Endothelial cell of umbilical vein (primary cell): ENCODE data around the gene EDEM1. TPM values are rescaled to one million over a fixed set of nuclear protein-coding genes. Genes with fewer than 3 reads are reported as not detected.

ENCODE experiments used
- BruUV-seq: library from RNA; stranded (reverse); fragments of 400-500 nt; replicated peaks from 2 replicates; lab custom pipeline; 2021; lab: Mats Ljungman, UMichigan
- CTCF ChIA-PET: fragments of 300-600, 350-600 bp; sonication (Branson Sonifier 250); formaldehyde crosslinking; loops from one replicate; lab custom pipeline; 2021; ENCODE audit warnings: antibody characterized with exemption, inconsistent platforms; lab: Charles Lee
- POLR2A ChIA-PET: fragments of 300-600, 350-600 bp; sonication (Branson Sonifier 250); formaldehyde crosslinking; loops from one replicate; lab custom pipeline; 2021; ENCODE audit warnings: antibody characterized with exemption, inconsistent platforms; lab: Charles Lee
- DNase-seq: peaks from one replicate; pipeline ENCODE4 v3.0.0-alpha.2; 2011; ENCODE audit warnings: low read depth, low spot score
- FAIRE-seq: peaks from 2 replicates; lab custom pipeline; 2011; peaks lifted over from hg19 to GRCh38; lab: Jason Lieb, UNC
- H2AFZ ChIP-seq: 2 replicates; pipeline ENCODE4 v1.6.0; 2012; ENCODE audit warnings: low read depth, low read length, control low read depth, inconsistent platforms
- H3K27ac ChIP-seq: 2 replicates; pipeline ENCODE4 v1.5.1; 2011; ENCODE audit warnings: low read depth, mild to moderate bottlenecking, control low read depth, low read length, moderate library complexity; ENCODE audit not compliant: insufficient read depth
- H3K27me3 ChIP-seq, 2 experiments: 2 replicates each; pipeline versions ENCODE4 v1.6.0 to v1.6.1; 2011; ENCODE audit warnings: low read length in 2 of 2, mixed read lengths in 1 of 2; ENCODE audit not compliant: control insufficient read depth in 2 of 2, insufficient read depth in 2 of 2
- H3K36me3 ChIP-seq, 2 experiments: 2 replicates in 1 of 2; 3 replicates in 1 of 2; pipeline ENCODE4 v1.5.1; 2011; ENCODE audit warnings: low read length in 2 of 2, mild to moderate bottlenecking in 1 of 2, moderate library complexity in 1 of 2; ENCODE audit not compliant: control insufficient read depth in 2 of 2, insufficient read depth in 2 of 2; ENCODE audit errors: extremely low read depth in 1 of 2
- H3K4me1 ChIP-seq: 3 replicates; pipeline ENCODE4 v1.5.1; 2011; ENCODE audit warnings: mild to moderate bottlenecking, low read length; ENCODE audit not compliant: control insufficient read depth, insufficient read depth; ENCODE audit errors: extremely low read depth
- H3K4me2 ChIP-seq: 2 replicates; pipeline ENCODE4 v1.6.1; 2011; ENCODE audit warnings: low read length, control low read depth, mixed read lengths; ENCODE audit not compliant: insufficient read depth
- H3K4me3 ChIP-seq, 3 experiments: fragments of 200-600 bp in 1 of 3; sonication (generic), shearing (Covaris generic) in 1 of 3; replicated peaks in 1 of 3; 2 replicates each; pipeline ENCODE4 v1.5.1; 2011 to 2016; ENCODE audit warnings: control low read depth in 3 of 3, low read length in 3 of 3, mild to moderate bottlenecking in 2 of 3, inconsistent platforms in 1 of 3, low read depth in 1 of 3, moderate library complexity in 1 of 3; ENCODE audit not compliant: insufficient read depth in 1 of 3
- H3K79me2 ChIP-seq: 2 replicates; pipeline ENCODE4 v1.6.0; 2012; ENCODE audit warnings: low read length, inconsistent platforms; ENCODE audit not compliant: control insufficient read depth, insufficient read depth
- H3K9ac ChIP-seq: replicated peaks from 2 replicates; pipeline ENCODE3; 2011; ENCODE audit warnings: low read length, control low read depth; ENCODE audit not compliant: insufficient read depth; ENCODE audit errors: extremely low read depth
- H3K9me1 ChIP-seq: replicated peaks from 3 replicates; pipeline ENCODE4 v1.6.0; 2011; ENCODE audit warnings: mild to moderate bottlenecking, low read length; ENCODE audit not compliant: control insufficient read depth, insufficient read depth; ENCODE audit errors: extremely low read depth
- H3K9me3 ChIP-seq: replicated peaks from 2 replicates; pipeline ENCODE4 v1.5.1; 2012; ENCODE audit warnings: low read length, inconsistent platforms; ENCODE audit not compliant: control insufficient read depth, insufficient read depth
- H4K20me1 ChIP-seq: replicated peaks from 2 replicates; pipeline ENCODE3; 2011; ENCODE audit warnings: mild to moderate bottlenecking, low read length; ENCODE audit not compliant: control insufficient read depth, insufficient read depth; ENCODE audit errors: extremely low read depth
- EZH2 ChIP-seq: IDR thresholded peaks from 2 replicates; pipeline ENCODE4 v1.6.1; 2012; ENCODE audit warnings: borderline replicate concordance, low read depth, mild to moderate bottlenecking, moderate library complexity, low read length, inconsistent platforms; ENCODE audit not compliant: severe bottlenecking
- FOS ChIP-seq: IDR thresholded peaks from 2 replicates; pipeline ENCODE4 v1.6.1; 2011; ENCODE audit warnings: mild to moderate bottlenecking, low read length, moderate library complexity, borderline replicate concordance; ENCODE audit not compliant: insufficient read depth
- GATA2 ChIP-seq: IDR thresholded peaks from 2 replicates; pipeline ENCODE4 v1.7.0; 2011; ENCODE audit warnings: low read depth, mild to moderate bottlenecking, moderate library complexity, mixed read lengths, low read length; ENCODE audit not compliant: insufficient read length, insufficient read depth
- JUN ChIP-seq: IDR thresholded peaks from 2 replicates; pipeline ENCODE4 v1.6.1; 2011; ENCODE audit warnings: borderline replicate concordance, low read depth; ENCODE audit not compliant: insufficient read length, insufficient read depth
- MYC ChIP-seq: IDR thresholded peaks from one replicate; pipeline ENCODE4 v1.6.1; 2011; ENCODE audit warnings: mild to moderate bottlenecking, low read depth, low read length
- POLR2A ChIP-seq: IDR thresholded peaks from 2 replicates; pipeline ENCODE4 v1.6.1; 2012; ENCODE audit warnings: low read depth, mild to moderate bottlenecking, control low read depth, low read length
- POLR2AphosphoS5 ChIP-seq: IDR thresholded peaks from 2 replicates; pipeline ENCODE4 v1.6.1; 2012; ENCODE audit warnings: low read depth, mild to moderate bottlenecking, control low read depth, low read length, moderate library complexity; ENCODE audit not compliant: insufficient read depth
- dilution Hi-C: fragments of 300-500 bp; cut with MboI; formaldehyde crosslinking; loops from one replicate; pipeline ENCODE4 v1.15.0; 2019; ENCODE audit warnings: low sequenced_read_pairs; ENCODE audit not compliant: extremely low pct_ligation_motif_present
- intact Hi-C: fragments of 100-400 bp; cut with micrococcal nuclease; formaldehyde crosslinking; loops from one replicate; pipeline ENCODE4 v1.10.0; 2022
- polyA plus RNA-seq, 4 experiments: library from polyadenylated mRNA; depleted of rRNA in 3 of 4; stranded (reverse) in 3 of 4; unstranded in 1 of 4; fragments of >200 nt; gene quantifications; 2 replicates each; pipeline versions ENCODE4 v1.2.1 to v1.2.3, GENCODE V29; 2011 to 2012; ENCODE audit warnings: missing spikeins in 1 of 4
- total RNA-seq: library from RNA; stranded (reverse); gene quantifications from 2 replicates; pipeline ENCODE4 v1.2.3, GENCODE V29; 2021
- TF ChIP-seq, protein P1 (sequence below), 2 donors: IDR thresholded peaks; 1 replicate in 1 of 2; 2 replicates in 1 of 2; pipeline ENCODE4 v1.5.1; 2011; ENCODE audit warnings: low read length in 2 of 2, mild to moderate bottlenecking in 2 of 2, moderate library complexity in 2 of 2, control low read depth in 1 of 2, inconsistent platforms in 1 of 2, low read depth in 1 of 2; ENCODE audit not compliant: insufficient read depth in 1 of 2; ENCODE audit errors: extremely low read depth in 1 of 2
- TF ChIP-seq, protein P2 (sequence below): IDR thresholded peaks from 2 replicates; pipeline ENCODE4 v1.6.1; 2011; ENCODE audit not compliant: insufficient read depth, insufficient read length

Gene EDEM1
- total and polyA plus RNA-seq, 2 donors (not counting 3 experiments of a cell fraction or from before 2014, with no cell fraction given), result 19.4 to 61.1 TPM

DNA sequence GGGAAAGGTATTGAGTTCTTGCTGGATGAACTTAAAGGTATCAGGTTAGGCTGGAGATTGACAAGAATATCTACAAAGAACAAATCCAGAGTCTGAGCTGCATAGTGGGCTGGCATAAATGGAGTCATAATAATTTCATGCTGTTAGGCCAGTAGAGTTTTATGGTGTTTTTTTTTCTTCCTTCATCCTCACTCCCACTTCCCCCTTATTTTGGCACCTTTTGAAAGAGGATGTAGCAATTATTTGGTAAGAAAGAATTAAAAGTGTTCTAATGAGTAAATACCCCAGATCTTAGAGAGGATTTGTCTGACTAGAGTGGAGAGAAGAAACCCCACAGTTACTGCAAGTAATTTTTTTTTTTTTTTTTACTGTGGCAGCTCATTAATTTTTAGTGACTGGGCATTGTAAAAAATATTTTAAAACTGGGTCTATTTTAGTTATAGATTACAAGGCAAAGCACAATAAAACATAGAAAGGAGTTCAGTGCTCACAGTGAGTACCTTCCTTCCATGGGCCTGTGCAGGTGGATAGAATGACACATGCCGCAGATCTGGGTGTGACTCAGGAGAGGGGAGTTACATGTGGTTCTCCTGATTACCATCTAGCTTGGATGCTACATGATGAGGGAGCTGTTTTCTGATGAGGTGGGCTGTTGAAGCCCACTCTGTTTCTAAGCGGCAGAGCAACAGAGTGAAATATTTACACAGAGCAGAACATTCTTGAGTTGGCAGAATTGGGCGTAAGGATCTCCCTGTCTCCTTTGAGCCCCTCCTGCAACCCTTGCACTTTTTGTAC lies 5.3 kb downstream of the EDEM1 start:
- ChIA-PET CTCF (interaction anchor here (1.1 to 2.5 kb wide), 3 partner anchors 10 to 70 kb away, joined by 3 to 7 read pairs (median 4); no protein-coding TSS in a partner anchor), POLR2A (interaction anchor here (0.7 kb wide), 1 partner anchor 1766 kb away, joined by 3 read pairs; no protein-coding TSS in a partner anchor)
- no peak overlapping the region for H3K27ac ChIP-seq
- H3K9me3 ChIP-seq, result no peaks in the 10 kb centered on the region
- H3K27me3 ChIP-seq, result no peaks in the 10 kb centered on the region
- DNase-seq (no peak), FAIRE-seq (no peak)
- H3K79me2 ChIP-seq, result peaks cover 75% of the 10 kb centered on the region
- BruUV-seq, result no TSS peak
- dilution Hi-C loops (no loop called here), intact Hi-C loops (no loop called here)
- no peak overlapping the region for H3K4me3 ChIP-seq
- peaks cover 0 to 2% of the 10 kb centered on the region in 2 experiments for H3K36me3 ChIP-seq
- peaks cover 47% of the 10 kb centered on the region for H3K4me1 ChIP-seq
- no peak overlapping the region for H2AFZ ChIP-seq
- no peaks in the 10 kb centered on the region for H4K20me1 ChIP-seq
- no peaks in the 10 kb centered on the region for H3K9me1 ChIP-seq
- TF ChIP-seq GATA2, result no peak
- no peak for TF ChIP-seq MYC
- TF ChIP-seq, protein P1, sequence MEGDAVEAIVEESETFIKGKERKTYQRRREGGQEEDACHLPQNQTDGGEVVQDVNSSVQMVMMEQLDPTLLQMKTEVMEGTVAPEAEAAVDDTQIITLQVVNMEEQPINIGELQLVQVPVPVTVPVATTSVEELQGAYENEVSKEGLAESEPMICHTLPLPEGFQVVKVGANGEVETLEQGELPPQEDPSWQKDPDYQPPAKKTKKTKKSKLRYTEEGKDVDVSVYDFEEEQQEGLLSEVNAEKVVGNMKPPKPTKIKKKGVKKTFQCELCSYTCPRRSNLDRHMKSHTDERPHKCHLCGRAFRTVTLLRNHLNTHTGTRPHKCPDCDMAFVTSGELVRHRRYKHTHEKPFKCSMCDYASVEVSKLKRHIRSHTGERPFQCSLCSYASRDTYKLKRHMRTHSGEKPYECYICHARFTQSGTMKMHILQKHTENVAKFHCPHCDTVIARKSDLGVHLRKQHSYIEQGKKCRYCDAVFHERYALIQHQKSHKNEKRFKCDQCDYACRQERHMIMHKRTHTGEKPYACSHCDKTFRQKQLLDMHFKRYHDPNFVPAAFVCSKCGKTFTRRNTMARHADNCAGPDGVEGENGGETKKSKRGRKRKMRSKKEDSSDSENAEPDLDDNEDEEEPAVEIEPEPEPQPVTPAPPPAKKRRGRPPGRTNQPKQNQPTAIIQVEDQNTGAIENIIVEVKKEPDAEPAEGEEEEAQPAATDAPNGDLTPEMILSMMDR (IDR thresholded peaks at IDR 0.05; ENCODE audit: extremely low read depth in 1 of 2, insufficient read depth in 1 of 2, low read depth in 1 of 2, low read length in 2 of 2), result no peak
- TF ChIP-seq JUN, result no peak
- TF ChIP-seq POLR2AphosphoS5, result no peak
- TF ChIP-seq FOS, result no peak
- no peak for TF ChIP-seq EZH2
- TF ChIP-seq, protein P2, sequence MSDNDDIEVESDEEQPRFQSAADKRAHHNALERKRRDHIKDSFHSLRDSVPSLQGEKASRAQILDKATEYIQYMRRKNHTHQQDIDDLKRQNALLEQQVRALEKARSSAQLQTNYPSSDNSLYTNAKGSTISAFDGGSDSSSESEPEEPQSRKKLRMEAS, result no peak
- TF ChIP-seq POLR2A, result no peak
- H3K4me2 ChIP-seq, result no peak overlapping the region
- H3K9ac ChIP-seq, result no peak overlapping the region
